H4 (cell line): Measurements from ENCODE around the gene EMILIN3. TPM values are rescaled to one million over a fixed set of nuclear protein-coding genes. Genes with fewer than 3 reads are reported as not detected.
A peak's percentile ranks its signal among the peaks of the same experiment; 100 is the strongest.

Experiments
- DNase-seq: peaks from one replicate; pipeline ENCODE4 v3.0.0-alpha.2; 2015; ENCODE audit warnings: low spot score
- total RNA-seq: library from RNA; depleted of rRNA; stranded (reverse); fragments of >200 nt; shearing (Covaris generic); gene quantifications from 2 replicates; pipeline ENCODE4 v1.2.3, GENCODE V29; 2014; rRNA removed

Gene EMILIN3
- not detected in 2 replicates for total RNA-seq

- DNase-seq, result no peak
Observed at GRCh38 chr20:41366546-41367392, at the start of gene EMILIN3. EMILIN3 (minus strand) TSS chr20:41366818; CDS start chr20:41366634, 184 bp downstream.

GRCh38 chr20:41415191-41415590, 48.6 kb upstream of the EMILIN3 start:
- DNase-seq, result no peak

- DNase-seq, result no peak
Observed at GRCh38 chr20:41413169-41413568, 46.6 kb upstream of the EMILIN3 start.

- DNase-seq, result no peak
Observed at GRCh38 chr20:41412324-41413120, 45.9 kb upstream of the EMILIN3 start.

- DNase-seq, result no peak
Observed at GRCh38 chr20:41411391-41411847, 44.8 kb upstream of the EMILIN3 start.

GRCh38 chr20:41408986-41409385, 42.4 kb upstream of the EMILIN3 start:
- peak; percentile 69 for DNase-seq

- no peak for DNase-seq
Observed at GRCh38 chr20:41408156-41408794, 41.7 kb upstream of the EMILIN3 start.

- no peak for DNase-seq
Observed at GRCh38 chr20:41407607-41408006, 41.0 kb upstream of the EMILIN3 start.

- DNase-seq, result no peak
Observed at GRCh38 chr20:41406896-41407444, 40.4 kb upstream of the EMILIN3 start.

GRCh38 chr20:41406353-41406752, 39.7 kb upstream of the EMILIN3 start:
- no peak for DNase-seq

- no peak for DNase-seq
Observed at GRCh38 chr20:41405436-41405835, 38.8 kb upstream of the EMILIN3 start.

- no peak for DNase-seq
Observed at GRCh38 chr20:41403604-41404003, 37.0 kb upstream of the EMILIN3 start.

- no peak for DNase-seq
Observed at GRCh38 chr20:41398408-41398807, 31.8 kb upstream of the EMILIN3 start.

- DNase-seq, result no peak
Observed at GRCh38 chr20:41395667-41396664, 29.3 kb upstream of the EMILIN3 start.

GRCh38 chr20:41394931-41395666, 28.5 kb upstream of the EMILIN3 start:
- DNase-seq, result no peak

- no peak for DNase-seq
Observed at GRCh38 chr20:41394081-41394480, 27.5 kb upstream of the EMILIN3 start.

GRCh38 chr20:41393705-41394066, 27.1 kb upstream of the EMILIN3 start:
- DNase-seq, result no peak

- DNase-seq, result no peak
Observed at GRCh38 chr20:41392871-41393704, 26.5 kb upstream of the EMILIN3 start.

- DNase-seq, result no peak
Observed at GRCh38 chr20:41392295-41392694, 25.7 kb upstream of the EMILIN3 start.
